ENCODE results near the gene SLC9A9.

SLC9A9 gene

DNA sequence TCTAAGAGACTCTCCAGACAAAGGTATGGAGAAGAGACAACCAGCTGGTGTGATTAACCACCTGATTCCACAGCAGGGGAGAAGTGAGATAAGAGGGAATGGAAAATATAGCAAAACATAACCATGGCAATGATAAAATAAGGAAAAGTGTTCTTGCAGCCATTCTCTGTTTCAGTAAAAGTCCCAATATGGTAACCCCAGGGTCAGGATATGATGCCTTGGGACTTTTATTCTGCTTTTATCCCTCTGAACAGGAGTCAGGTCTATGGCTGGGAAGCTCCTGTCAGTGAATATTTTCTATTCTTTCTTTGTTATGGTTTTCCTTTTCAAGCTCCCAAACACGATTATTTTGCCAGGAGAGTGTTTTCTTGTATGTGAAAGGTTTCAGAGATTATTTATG lies 94.2 kb downstream of the SLC9A9 start:
- H3K36me3 ChIP-seq (ENCODE audit: control insufficient read depth, insufficient read depth, low read length) = no peaks in the 10 kb centered on the region
- no peak overlapping the region for H3K4me3 ChIP-seq (ENCODE audit: low read depth, low read length)

DNA sequence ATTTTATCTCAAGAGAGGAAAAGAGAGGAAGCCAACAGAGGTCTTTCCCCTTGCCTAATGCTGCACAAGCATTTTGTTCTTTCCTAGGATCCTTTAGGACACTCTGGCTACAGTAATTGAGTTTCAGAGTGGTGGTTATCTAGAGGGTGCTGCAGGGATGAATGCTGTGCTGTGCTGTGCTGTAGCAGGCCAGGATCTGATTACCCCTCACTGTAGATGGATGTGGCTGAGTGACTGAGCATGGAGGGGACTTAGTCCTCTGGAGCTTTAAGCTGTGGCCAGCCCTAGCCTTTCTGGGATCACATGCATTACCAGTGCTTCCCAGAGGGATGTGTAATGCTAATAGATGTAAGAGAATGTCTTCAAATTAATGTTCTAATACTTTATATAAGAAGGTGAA lies 94.8 kb downstream of the SLC9A9 start:
- Histone ChIP-seq H3K9me3 (ENCODE audit: control insufficient read depth, insufficient read depth, low read length) (no peaks in the 10 kb centered on the region), H3K4me1 (ENCODE audit: control insufficient read depth, insufficient read depth, low read length) (no peaks in the 10 kb centered on the region), H3K9ac (ENCODE audit: low read depth, low read length) (no peak overlapping the region), H3K27ac (ENCODE audit: low read depth, low read length) (no peak overlapping the region), H3K36me3 (ENCODE audit: control insufficient read depth, insufficient read depth, low read length) (no peaks in the 10 kb centered on the region), H3K4me3 (ENCODE audit: low read depth, low read length) (no peak overlapping the region), H3K27me3 (ENCODE audit: control insufficient read depth, insufficient read depth, low read length) (no peaks in the 10 kb centered on the region)

More for the DNA sequence above, 94.2 kb downstream of the SLC9A9 start:
- H3K27me3 ChIP-seq (ENCODE audit: control insufficient read depth, insufficient read depth, low read length) = no peaks in the 10 kb centered on the region
- no peaks in the 10 kb centered on the region for H3K4me1 ChIP-seq (ENCODE audit: control insufficient read depth, insufficient read depth, low read length)
- no peaks in the 10 kb centered on the region for H3K9me3 ChIP-seq (ENCODE audit: control insufficient read depth, insufficient read depth, low read length)
- H3K9ac ChIP-seq (ENCODE audit: low read depth, low read length) = no peak overlapping the region
- no peak overlapping the region for H3K27ac ChIP-seq (ENCODE audit: low read depth, low read length)

DNA sequence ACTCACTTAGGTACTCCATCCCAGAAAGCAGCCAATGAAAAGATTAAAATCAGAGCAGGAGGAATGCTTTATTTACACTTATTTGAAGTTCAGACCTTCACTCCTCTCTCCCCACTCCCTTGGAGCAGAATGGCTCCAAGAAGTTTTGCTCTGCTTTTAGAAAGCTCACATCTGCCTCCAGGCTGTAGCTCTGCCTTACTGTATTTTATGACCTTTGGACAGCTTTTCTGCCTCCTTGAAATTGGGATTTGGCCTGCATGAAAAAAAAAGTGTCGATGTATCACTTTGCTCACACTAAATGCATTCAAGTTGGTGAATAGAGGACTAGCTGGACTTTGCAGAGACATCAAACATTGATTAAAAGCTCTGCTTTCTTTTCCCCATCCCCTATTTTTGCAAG lies 95.3 kb downstream of the SLC9A9 start:
- H3K27ac ChIP-seq (ENCODE audit: low read depth, low read length) = no peak overlapping the region
- H3K9me3 ChIP-seq (ENCODE audit: control insufficient read depth, insufficient read depth, low read length) = no peaks in the 10 kb centered on the region
- H3K9ac ChIP-seq (ENCODE audit: low read depth, low read length) = no peak overlapping the region
- H3K4me1 ChIP-seq (ENCODE audit: control insufficient read depth, insufficient read depth, low read length) = no peaks in the 10 kb centered on the region
- H3K4me3 ChIP-seq (ENCODE audit: low read depth, low read length) = no peak overlapping the region
- H3K36me3 ChIP-seq (ENCODE audit: control insufficient read depth, insufficient read depth, low read length) = no peaks in the 10 kb centered on the region
- H3K27me3 ChIP-seq (ENCODE audit: control insufficient read depth, insufficient read depth, low read length) = no peaks in the 10 kb centered on the region

DNA sequence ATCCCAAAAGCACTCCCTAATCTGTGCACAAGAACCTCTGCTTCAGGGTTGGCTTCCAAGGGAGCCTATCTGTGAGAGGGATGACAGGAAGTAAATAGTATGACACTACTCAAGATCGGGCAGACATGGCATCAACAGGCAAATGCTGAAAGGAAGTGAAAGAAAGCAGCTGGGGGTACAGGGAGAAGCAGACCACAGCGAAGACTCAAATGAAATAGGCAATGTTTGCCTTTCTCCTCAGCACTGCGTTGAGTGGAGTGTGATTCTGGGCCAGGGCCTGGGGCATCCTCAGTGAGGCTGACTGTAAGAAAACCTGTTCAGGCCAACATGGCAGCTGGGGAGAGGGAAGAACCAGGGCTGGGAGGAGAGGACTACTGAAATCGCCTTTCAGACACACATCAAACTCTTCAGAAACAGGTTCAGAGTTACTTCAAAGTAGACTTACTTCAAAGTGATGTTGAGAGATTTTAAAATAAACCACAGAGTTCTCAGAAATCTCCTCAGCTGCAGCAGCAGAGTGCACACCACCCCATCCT lies 96.6 kb downstream of the SLC9A9 start:
- Histone ChIP-seq H3K4me1 (ENCODE audit: control insufficient read depth, insufficient read depth, low read length) (no peaks in the 10 kb centered on the region), H3K27ac (ENCODE audit: low read depth, low read length) (no peak overlapping the region), H3K9me3 (ENCODE audit: control insufficient read depth, insufficient read depth, low read length) (no peaks in the 10 kb centered on the region), H3K4me3 (ENCODE audit: low read depth, low read length) (no peak overlapping the region), H3K27me3 (ENCODE audit: control insufficient read depth, insufficient read depth, low read length) (no peaks in the 10 kb centered on the region), H3K36me3 (ENCODE audit: control insufficient read depth, insufficient read depth, low read length) (no peaks in the 10 kb centered on the region), H3K9ac (ENCODE audit: low read depth, low read length) (no peak overlapping the region)

DNA sequence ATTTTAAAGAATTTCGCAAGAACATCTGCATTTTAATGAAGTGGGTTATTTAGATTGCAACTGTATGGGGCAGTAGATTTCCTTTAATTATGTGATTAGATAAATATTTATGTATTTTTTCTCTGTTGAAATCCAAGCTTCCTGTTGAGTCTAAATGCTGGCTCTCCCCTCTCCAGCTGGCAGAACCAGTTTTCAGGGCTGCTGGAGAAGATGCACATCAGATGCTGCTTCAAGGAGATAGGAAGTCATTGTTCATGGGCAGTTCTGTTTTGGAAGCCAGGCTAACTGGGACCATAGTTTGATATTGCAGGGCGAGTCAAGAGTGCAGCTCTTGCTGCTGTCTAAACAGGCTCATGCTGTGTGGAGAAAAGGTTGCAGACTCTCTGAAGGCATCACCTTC lies 97.4 kb downstream of the SLC9A9 start:
- no peaks in the 10 kb centered on the region for H3K9me3 ChIP-seq (ENCODE audit: control insufficient read depth, insufficient read depth, low read length)
- no peaks in the 10 kb centered on the region for H3K36me3 ChIP-seq (ENCODE audit: control insufficient read depth, insufficient read depth, low read length)
- H3K4me3 ChIP-seq (ENCODE audit: low read depth, low read length) = no peak overlapping the region
- H3K4me1 ChIP-seq (ENCODE audit: control insufficient read depth, insufficient read depth, low read length) = no peaks in the 10 kb centered on the region
- H3K27me3 ChIP-seq (ENCODE audit: control insufficient read depth, insufficient read depth, low read length) = no peaks in the 10 kb centered on the region
- H3K27ac ChIP-seq (ENCODE audit: low read depth, low read length) = no peak overlapping the region
- no peak overlapping the region for H3K9ac ChIP-seq (ENCODE audit: low read depth, low read length)

DNA sequence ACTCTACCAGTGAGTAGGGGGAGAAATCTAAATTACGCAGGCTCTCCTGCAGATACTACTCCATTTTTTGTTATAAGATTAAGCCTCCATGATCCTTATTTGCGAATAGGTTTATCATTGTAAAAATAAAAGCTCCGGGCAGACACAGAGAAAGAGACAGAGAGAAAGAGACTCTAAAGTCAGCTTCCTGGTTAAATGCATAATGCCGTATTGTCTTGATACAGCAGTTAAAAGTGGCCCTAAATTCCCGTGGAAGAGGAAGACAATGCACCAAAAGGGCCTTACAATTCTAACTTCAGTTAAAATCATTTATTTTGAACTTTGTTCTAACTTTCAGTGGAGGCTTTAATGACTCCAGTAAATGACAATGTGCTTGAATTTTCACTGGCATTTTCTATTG lies 98.3 kb downstream of the SLC9A9 start:
- no peak overlapping the region for H3K9ac ChIP-seq (ENCODE audit: low read depth, low read length)
- no peaks in the 10 kb centered on the region for H3K4me1 ChIP-seq (ENCODE audit: control insufficient read depth, insufficient read depth, low read length)
- H3K27me3 ChIP-seq (ENCODE audit: control insufficient read depth, insufficient read depth, low read length) = no peaks in the 10 kb centered on the region
- H3K4me3 ChIP-seq (ENCODE audit: low read depth, low read length) = no peak overlapping the region
- no peak overlapping the region for H3K27ac ChIP-seq (ENCODE audit: low read depth, low read length)
- H3K9me3 ChIP-seq (ENCODE audit: control insufficient read depth, insufficient read depth, low read length) = no peaks in the 10 kb centered on the region
- no peaks in the 10 kb centered on the region for H3K36me3 ChIP-seq (ENCODE audit: control insufficient read depth, insufficient read depth, low read length)

DNA sequence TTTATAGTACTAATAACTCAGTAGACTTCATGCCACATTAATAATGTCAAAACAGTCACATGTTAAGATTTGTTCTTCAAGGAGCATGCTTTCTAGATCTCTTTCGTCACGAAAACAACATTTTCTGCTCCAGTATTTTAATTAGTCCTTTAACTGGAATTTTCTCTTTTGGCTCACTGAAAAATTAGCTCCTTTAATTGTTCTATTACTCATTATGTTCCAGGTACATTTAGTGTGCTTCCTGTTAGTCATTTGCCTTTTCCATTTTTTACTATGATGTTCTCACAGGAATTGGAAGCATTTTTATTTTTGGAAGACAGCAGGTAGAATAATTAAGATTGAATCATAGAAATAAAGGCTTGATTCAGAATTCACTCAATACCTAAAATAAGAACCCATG lies 111.2 kb downstream of the SLC9A9 start:
- no peak overlapping the region for H3K27ac ChIP-seq (ENCODE audit: low read depth, low read length)
- no peaks in the 10 kb centered on the region for H3K36me3 ChIP-seq (ENCODE audit: control insufficient read depth, insufficient read depth, low read length)
- H3K9ac ChIP-seq (ENCODE audit: low read depth, low read length) = no peak overlapping the region
- H3K9me3 ChIP-seq (ENCODE audit: control insufficient read depth, insufficient read depth, low read length) = no peaks in the 10 kb centered on the region
- H3K27me3 ChIP-seq (ENCODE audit: control insufficient read depth, insufficient read depth, low read length) = no peaks in the 10 kb centered on the region
- H3K4me3 ChIP-seq (ENCODE audit: low read depth, low read length) = no peak overlapping the region
- H3K4me1 ChIP-seq (ENCODE audit: control insufficient read depth, insufficient read depth, low read length) = no peaks in the 10 kb centered on the region

DNA sequence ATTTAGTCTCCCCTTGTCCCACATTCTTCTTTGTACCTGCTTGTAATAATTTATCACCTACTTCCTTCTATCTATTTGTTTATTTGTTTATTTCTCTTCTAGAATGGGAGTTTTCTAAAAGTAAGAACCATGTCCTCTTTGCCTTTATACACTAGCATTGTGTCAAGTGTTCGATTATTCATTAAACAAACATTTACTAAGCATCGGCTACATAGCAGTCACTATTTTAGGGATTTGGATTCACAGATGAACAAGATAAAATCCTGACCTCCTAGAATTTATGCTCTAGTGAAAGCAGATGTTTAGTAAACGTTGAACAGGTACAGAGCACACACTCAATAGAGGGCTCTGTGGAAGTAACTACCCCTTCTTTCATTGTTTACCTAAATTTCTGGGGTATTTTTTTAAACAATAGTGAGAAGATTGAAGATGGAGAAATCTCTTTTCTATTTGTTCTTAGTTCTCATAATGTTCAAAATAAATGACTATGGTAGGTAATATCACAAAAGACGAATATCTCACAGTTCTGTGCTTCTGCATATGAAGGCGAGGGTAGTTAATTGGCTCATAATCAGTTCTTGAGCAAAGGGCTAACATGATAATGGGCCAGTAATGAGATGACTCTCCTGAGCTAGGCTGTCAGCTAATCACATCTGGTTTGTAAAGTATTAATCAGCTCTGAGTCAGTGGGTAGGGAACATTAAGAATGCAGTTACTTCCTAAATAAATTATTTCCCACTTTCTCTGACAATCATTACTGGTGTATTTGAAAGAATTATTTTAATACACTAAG lies 111.9 kb downstream of the SLC9A9 start:
- Histone ChIP-seq H3K9me3 (ENCODE audit: control insufficient read depth, insufficient read depth, low read length) (no peaks in the 10 kb centered on the region), H3K4me3 (ENCODE audit: low read depth, low read length) (no peak overlapping the region), H3K36me3 (ENCODE audit: control insufficient read depth, insufficient read depth, low read length) (no peaks in the 10 kb centered on the region), H3K27ac (ENCODE audit: low read depth, low read length) (no peak overlapping the region), H3K4me1 (ENCODE audit: control insufficient read depth, insufficient read depth, low read length) (no peaks in the 10 kb centered on the region), H3K9ac (ENCODE audit: low read depth, low read length) (no peak overlapping the region), H3K27me3 (ENCODE audit: control insufficient read depth, insufficient read depth, low read length) (no peaks in the 10 kb centered on the region)

DNA sequence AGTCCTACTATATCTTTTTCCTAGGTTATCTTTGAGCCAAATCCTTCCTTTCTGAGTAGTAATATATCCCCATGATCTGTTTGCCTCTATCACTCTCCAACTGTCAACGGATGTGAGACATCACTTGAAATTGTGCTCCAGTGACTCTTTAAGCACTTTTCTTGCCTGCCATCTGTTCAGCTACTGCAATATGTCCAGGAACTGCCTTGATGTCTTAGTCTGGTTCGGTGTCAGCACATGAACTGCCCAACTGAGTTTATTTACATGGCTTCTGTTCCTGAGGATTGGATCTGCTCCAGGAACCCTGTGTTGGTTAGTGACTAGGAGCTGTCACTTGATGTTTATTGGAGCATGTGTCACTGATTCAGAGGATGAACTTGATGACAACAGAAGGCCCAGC lies 116.5 kb downstream of the SLC9A9 start:
- no peak overlapping the region for H3K9ac ChIP-seq (ENCODE audit: low read depth, low read length)

DNA sequence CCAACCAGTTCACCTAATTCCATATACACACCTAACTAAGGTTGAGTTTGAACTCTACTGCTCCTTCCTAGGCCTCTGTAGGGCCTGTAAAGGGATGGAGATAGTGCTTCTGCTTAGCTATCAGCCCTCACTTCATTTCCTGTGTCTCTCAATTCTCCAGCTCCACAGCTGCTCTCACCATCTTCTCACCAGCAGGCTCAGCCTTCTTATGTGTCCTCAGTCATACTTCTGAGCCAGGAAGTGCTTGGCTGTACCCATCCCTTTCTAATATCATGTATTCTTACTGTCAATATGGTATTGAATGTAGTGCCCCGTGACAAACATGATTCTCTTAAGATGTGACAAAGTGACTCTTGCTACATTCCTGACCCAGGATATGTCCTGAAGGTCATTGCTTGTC lies 116.9 kb downstream of the SLC9A9 start:
- Histone ChIP-seq H3K9ac (ENCODE audit: low read depth, low read length) (no peak overlapping the region), H3K4me3 (ENCODE audit: low read depth, low read length) (no peak overlapping the region), H3K36me3 (ENCODE audit: control insufficient read depth, insufficient read depth, low read length) (no peaks in the 10 kb centered on the region), H3K9me3 (ENCODE audit: control insufficient read depth, insufficient read depth, low read length) (no peaks in the 10 kb centered on the region), H3K4me1 (ENCODE audit: control insufficient read depth, insufficient read depth, low read length) (no peaks in the 10 kb centered on the region), H3K27ac (ENCODE audit: low read depth, low read length) (no peak overlapping the region), H3K27me3 (ENCODE audit: control insufficient read depth, insufficient read depth, low read length) (no peaks in the 10 kb centered on the region)

More for the DNA sequence above, 116.5 kb downstream of the SLC9A9 start:
- Histone ChIP-seq H3K27ac (ENCODE audit: low read depth, low read length) (no peak overlapping the region), H3K4me1 (ENCODE audit: control insufficient read depth, insufficient read depth, low read length) (no peaks in the 10 kb centered on the region), H3K27me3 (ENCODE audit: control insufficient read depth, insufficient read depth, low read length) (no peaks in the 10 kb centered on the region), H3K4me3 (ENCODE audit: low read depth, low read length) (no peak overlapping the region), H3K36me3 (ENCODE audit: control insufficient read depth, insufficient read depth, low read length) (no peaks in the 10 kb centered on the region), H3K9me3 (ENCODE audit: control insufficient read depth, insufficient read depth, low read length) (no peaks in the 10 kb centered on the region)

DNA sequence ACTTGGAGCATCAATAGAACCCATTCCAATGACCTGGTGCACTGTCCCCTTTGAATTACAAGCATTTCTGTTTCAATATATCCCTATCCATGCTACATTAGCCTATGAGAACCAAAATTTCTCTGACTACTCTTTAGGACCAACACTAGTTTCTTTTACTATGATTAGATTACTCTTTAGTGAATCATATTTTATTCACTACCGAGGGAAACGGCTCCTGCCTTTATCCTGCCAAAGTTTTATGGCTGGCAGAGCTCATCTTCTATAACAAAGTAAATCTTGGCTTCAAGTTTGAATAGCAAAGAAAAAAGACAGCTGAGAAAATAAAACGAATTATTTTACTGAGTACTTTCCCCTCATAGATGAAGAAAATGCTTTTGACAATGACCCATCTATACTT lies 120.9 kb downstream of the SLC9A9 start:
- H3K9ac ChIP-seq (ENCODE audit: low read depth, low read length) = no peak overlapping the region

More for the DNA sequence above, 120.9 kb downstream of the SLC9A9 start:
- no peaks in the 10 kb centered on the region for H3K9me3 ChIP-seq (ENCODE audit: control insufficient read depth, insufficient read depth, low read length)
- no peak overlapping the region for H3K27ac ChIP-seq (ENCODE audit: low read depth, low read length)
- no peaks in the 10 kb centered on the region for H3K27me3 ChIP-seq (ENCODE audit: control insufficient read depth, insufficient read depth, low read length)
- no peak overlapping the region for H3K4me3 ChIP-seq (ENCODE audit: low read depth, low read length)
- H3K36me3 ChIP-seq (ENCODE audit: control insufficient read depth, insufficient read depth, low read length) = no peaks in the 10 kb centered on the region
- no peaks in the 10 kb centered on the region for H3K4me1 ChIP-seq (ENCODE audit: control insufficient read depth, insufficient read depth, low read length)
